PC-3 (cell line): ENCODE data around the gene DMD.

Experiments used
- EZH2 ChIP-seq: fragments of 300-600 bp; sonication (generic); IDR thresholded peaks from one replicate; pipeline ENCODE4 v1.6.1; 2017; ENCODE audit warnings: antibody characterized with exemption, mild to moderate bottlenecking, low read length; ENCODE audit not compliant: unreplicated experiment
- EZH2phosphoT487 ChIP-seq: fragments of 300-600 bp; sonication (generic); IDR thresholded peaks from 2 replicates; pipeline ENCODE4 v1.6.1; 2018; ENCODE audit warnings: mild to moderate bottlenecking, antibody characterized with exemption, low read length, borderline replicate concordance
- TF ChIP-seq, protein P1 (sequence below): fragments of 300-600 bp; sonication (generic); conservative IDR thresholded peaks from 2 replicates; pipeline ENCODE4 v1.5.1; 2017; ENCODE audit warnings: antibody characterized with exemption, low read depth, mild to moderate bottlenecking, low read length

- TF ChIP-seq, protein P1, sequence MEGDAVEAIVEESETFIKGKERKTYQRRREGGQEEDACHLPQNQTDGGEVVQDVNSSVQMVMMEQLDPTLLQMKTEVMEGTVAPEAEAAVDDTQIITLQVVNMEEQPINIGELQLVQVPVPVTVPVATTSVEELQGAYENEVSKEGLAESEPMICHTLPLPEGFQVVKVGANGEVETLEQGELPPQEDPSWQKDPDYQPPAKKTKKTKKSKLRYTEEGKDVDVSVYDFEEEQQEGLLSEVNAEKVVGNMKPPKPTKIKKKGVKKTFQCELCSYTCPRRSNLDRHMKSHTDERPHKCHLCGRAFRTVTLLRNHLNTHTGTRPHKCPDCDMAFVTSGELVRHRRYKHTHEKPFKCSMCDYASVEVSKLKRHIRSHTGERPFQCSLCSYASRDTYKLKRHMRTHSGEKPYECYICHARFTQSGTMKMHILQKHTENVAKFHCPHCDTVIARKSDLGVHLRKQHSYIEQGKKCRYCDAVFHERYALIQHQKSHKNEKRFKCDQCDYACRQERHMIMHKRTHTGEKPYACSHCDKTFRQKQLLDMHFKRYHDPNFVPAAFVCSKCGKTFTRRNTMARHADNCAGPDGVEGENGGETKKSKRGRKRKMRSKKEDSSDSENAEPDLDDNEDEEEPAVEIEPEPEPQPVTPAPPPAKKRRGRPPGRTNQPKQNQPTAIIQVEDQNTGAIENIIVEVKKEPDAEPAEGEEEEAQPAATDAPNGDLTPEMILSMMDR, result no peak
- no peak for TF ChIP-seq EZH2phosphoT487
- no peak for TF ChIP-seq EZH2
These were observed 666.2 kb downstream of the DMD start for GRCh38 chrX:32545101-32545500.
